ENCODE data around the gene IFIH1.

Gene IFIH1

GRCh38 chr2:162318328-162319180, at the start of gene IFIH1:
TSS of gene IFIH1 (minus strand) at chr2:162318684. CDS start at chr2:162318307, 377 bp downstream.
- CTCF ChIA-PET: interaction anchor here (0.8 to 4.1 kb wide), 12 partner anchors 9 to 97 kb away, joined by 3 to 55 read pairs (median 4); partner anchors contain the start of gene GCA
- POLR2A ChIA-PET: interaction anchor here (1.0 to 1.5 kb wide), 3 partner anchors 9 to 25 kb away, joined by 3 to 5 read pairs (median 5); partner anchors contain the start of gene GCA

DNA sequence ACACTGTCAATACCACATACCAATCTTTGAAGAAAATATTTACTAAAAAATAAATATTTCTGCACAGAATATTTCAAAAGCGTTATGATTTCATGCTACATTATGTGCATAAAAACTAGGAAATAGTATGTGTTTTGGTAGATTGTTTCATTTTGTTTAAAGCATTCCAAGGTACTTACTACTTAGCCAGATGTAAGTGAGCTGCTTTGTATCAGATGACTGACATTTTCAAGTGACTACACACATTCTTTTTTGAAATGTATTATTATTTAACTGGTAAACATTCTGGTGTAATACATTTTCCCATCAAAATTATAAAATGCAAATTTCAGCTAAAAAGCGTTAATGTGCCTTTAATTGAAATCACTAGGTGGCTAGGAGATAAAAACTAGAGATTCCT, 46.9 kb upstream of the IFIH1 start:
- DNase-seq (ENCODE audit: extremely low spot score): no peak
- ChIA-PET POLR2A (no interaction called here), CTCF (interaction anchor here (1.2 to 1.7 kb wide), 2 partner anchors 22 to 64 kb away, joined by 3 to 5 read pairs; partner anchors contain the start of gene GCA)
- no peak for TF ChIP-seq CTCF (IDR thresholded peaks at IDR 0.05; ENCODE audit: control extremely low read depth, extremely low read depth, low read depth, missing control alignments)

More at GRCh38 chr2:162318328-162319180, at the start of gene IFIH1:
- DNase-seq (ENCODE audit: extremely low spot score): peak; percentile 85
- peak; percentile 41 for TF ChIP-seq CTCF (IDR thresholded peaks at IDR 0.05; ENCODE audit: control extremely low read depth, extremely low read depth, low read depth, missing control alignments)

- peak; percentile 14 for DNase-seq (ENCODE audit: extremely low spot score)
- POLR2A ChIA-PET: no interaction called here
- TF ChIP-seq CTCF (IDR thresholded peaks at IDR 0.05; ENCODE audit: control extremely low read depth, extremely low read depth, low read depth, missing control alignments): no peak
- CTCF ChIA-PET: interaction anchor here (0.7 to 1.8 kb wide), 2 partner anchors 26 kb away, joined by 3 to 4 read pairs; partner anchors contain the start of gene IFIH1
Observed at GRCh38 chr2:162344617-162344950, 26.1 kb upstream of the IFIH1 start.

- CTCF ChIA-PET: interaction anchor here (0.7 to 2.1 kb wide), 5 partner anchors 10 to 42 kb away, joined by 3 to 13 read pairs (median 3); partner anchors contain the start of gene IFIH1
- POLR2A ChIA-PET: interaction anchor here (1.0 kb wide), 1 partner anchor 25 kb away, joined by 5 read pairs; the partner anchor contains the start of gene IFIH1
- no peak for TF ChIP-seq CTCF (IDR thresholded peaks at IDR 0.05; ENCODE audit: control extremely low read depth, extremely low read depth, low read depth, missing control alignments)
- peak; percentile 95 for DNase-seq (ENCODE audit: extremely low spot score)
Observed at GRCh38 chr2:162343824-162344616, 25.5 kb upstream of the IFIH1 start, which contains the start of gene GCA. TSS of gene GCA (plus strand) at chr2:162344132. CDS start at chr2:162344249, 117 bp downstream.

- ChIA-PET POLR2A (interaction anchor here (1.0 kb wide), 1 partner anchor 25 kb away, joined by 5 read pairs; the partner anchor contains the start of gene IFIH1), CTCF (interaction anchor here (1.0 to 2.1 kb wide), 5 partner anchors 9 to 123 kb away, joined by 3 to 13 read pairs (median 4); no protein-coding TSS in a partner anchor)
- DNase-seq (ENCODE audit: extremely low spot score): no peak
- TF ChIP-seq CTCF (IDR thresholded peaks at IDR 0.05; ENCODE audit: control extremely low read depth, extremely low read depth, low read depth, missing control alignments): no peak
Observed at GRCh38 chr2:162343492-162343823, 25.0 kb upstream of the IFIH1 start.

- TF ChIP-seq CTCF (IDR thresholded peaks at IDR 0.05; ENCODE audit: control extremely low read depth, extremely low read depth, low read depth, missing control alignments): no peak
- no peak for DNase-seq (ENCODE audit: extremely low spot score)
- ChIA-PET POLR2A (no interaction called here), CTCF (interaction anchor here (1.1 to 2.1 kb wide), 4 partner anchors 8 to 122 kb away, joined by 3 to 13 read pairs (median 5); no protein-coding TSS in a partner anchor)
Observed at GRCh38 chr2:162342841-162343240, 24.4 kb upstream of the IFIH1 start.
